ENCODE measurements around the gene SPON1.

GRCh38 chr11:14052198-14052597 is 89.7 kb downstream of the SPON1 start:
- TF ChIP-seq EZH2 (IDR thresholded peaks at IDR 0.05): no peak
- no peak for TF ChIP-seq POLR2AphosphoS5 (IDR thresholded peaks at IDR 0.05; ENCODE audit: borderline replicate concordance, low read depth, low read length)
- no peak for TF ChIP-seq FOXP2 (optimal IDR thresholded peaks at IDR 0.05; ENCODE audit: control extremely low read depth, extremely low read length, insufficient read depth)

Data from SK-N-MC (cell line).